Loucy (cell line): ENCODE data around the gene B9D2.

Experiments
- CTCF ChIP-seq: fragments of 200-600 bp; sonication (generic); conservative IDR thresholded peaks from 2 replicates; pipeline ENCODE4 v1.5.1; 2014; ENCODE audit warnings: mild to moderate bottlenecking, antibody characterized with exemption, low read length
- EZH2phosphoT487 ChIP-seq: fragments of 200-600 bp; IDR thresholded peaks from 2 replicates; pipeline ENCODE4 v1.6.1; 2018; ENCODE audit warnings: antibody characterized with exemption, mild to moderate bottlenecking, moderate library complexity, borderline replicate concordance

GRCh38 chr19:41307954-41308449 is 55.9 kb downstream of the B9D2 start:
- TF ChIP-seq CTCF (no peak), EZH2phosphoT487 (no peak)
